ENCODE data around the gene ATP13A5.

- TF ChIP-seq, protein P1, sequence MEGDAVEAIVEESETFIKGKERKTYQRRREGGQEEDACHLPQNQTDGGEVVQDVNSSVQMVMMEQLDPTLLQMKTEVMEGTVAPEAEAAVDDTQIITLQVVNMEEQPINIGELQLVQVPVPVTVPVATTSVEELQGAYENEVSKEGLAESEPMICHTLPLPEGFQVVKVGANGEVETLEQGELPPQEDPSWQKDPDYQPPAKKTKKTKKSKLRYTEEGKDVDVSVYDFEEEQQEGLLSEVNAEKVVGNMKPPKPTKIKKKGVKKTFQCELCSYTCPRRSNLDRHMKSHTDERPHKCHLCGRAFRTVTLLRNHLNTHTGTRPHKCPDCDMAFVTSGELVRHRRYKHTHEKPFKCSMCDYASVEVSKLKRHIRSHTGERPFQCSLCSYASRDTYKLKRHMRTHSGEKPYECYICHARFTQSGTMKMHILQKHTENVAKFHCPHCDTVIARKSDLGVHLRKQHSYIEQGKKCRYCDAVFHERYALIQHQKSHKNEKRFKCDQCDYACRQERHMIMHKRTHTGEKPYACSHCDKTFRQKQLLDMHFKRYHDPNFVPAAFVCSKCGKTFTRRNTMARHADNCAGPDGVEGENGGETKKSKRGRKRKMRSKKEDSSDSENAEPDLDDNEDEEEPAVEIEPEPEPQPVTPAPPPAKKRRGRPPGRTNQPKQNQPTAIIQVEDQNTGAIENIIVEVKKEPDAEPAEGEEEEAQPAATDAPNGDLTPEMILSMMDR (IDR thresholded peaks at IDR 0.05; ENCODE audit: insufficient read depth, low read depth, low read length) = no peak
- TF ChIP-seq EZH2 (IDR thresholded peaks at IDR 0.05; ENCODE audit: insufficient read depth, low read length) = no peak
Measured at GRCh38 chr3:193225302-193226125, 153.0 kb downstream of the ATP13A5 start.

All from astrocyte (in vitro differentiated cells and primary cell).